LoVo (cell line): ENCODE measurements around the gene ANKRD65.
"Not testable (repeated sequence)": the region's sequence is repeated elsewhere in the genome, so short reads cannot be mapped to it uniquely, and the experiment has no call there.

Source experiments
- DNase-seq: peaks from one replicate; pipeline ENCODE4 v3.0.0-alpha.2; 2016; ENCODE audit warnings: low spot score

Gene ANKRD65

GRCh38 chr1:1430114-1430982 is 9.3 kb upstream of the ANKRD65 start:
- no peak for DNase-seq

DNA sequence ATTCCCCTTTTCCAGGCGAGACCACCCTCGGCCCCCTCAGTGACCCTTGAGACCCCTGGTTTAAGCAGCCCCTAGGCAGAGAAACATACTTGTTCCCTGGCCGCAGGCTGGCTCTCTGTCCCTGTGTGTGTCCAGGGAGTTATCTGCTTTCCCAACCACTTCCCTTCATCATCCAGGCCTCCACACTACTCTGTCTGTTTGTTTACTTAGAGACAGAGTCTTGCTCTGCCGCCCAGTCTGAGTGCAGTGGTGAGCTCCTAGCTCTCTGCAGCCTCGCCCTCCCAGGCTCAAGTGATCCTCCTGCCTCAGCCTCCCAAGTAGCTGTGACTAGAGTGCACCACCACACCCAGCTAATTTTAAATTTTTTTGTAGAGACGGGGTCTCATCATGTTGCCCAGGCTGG is 8.6 kb upstream of the ANKRD65 start:
- no peak for DNase-seq

GRCh38 chr1:1428967-1429366 is 7.9 kb upstream of the ANKRD65 start:
- not testable (repeated sequence) for DNase-seq

DNA sequence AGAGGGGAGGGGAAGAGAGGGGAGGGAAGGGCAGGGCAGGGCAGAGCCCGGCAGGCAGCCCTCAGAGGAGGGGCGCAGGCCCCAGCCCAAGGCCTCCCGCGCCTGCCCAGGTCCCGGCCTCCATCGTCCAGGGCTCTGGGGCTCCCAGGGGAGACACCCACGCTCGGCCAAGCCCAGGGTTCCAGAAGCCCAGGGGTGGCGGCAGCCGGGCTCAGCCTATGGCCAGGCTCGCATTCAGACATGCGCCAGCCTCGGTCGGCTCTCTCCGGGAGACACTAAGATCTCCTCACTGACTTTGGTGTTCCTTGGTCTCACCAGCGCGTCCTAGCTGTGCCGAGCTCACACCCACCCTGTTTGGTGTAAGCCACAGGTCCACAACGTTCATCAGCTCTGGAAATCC is 7.1 kb upstream of the ANKRD65 start:
- DNase-seq = no peak

DNA sequence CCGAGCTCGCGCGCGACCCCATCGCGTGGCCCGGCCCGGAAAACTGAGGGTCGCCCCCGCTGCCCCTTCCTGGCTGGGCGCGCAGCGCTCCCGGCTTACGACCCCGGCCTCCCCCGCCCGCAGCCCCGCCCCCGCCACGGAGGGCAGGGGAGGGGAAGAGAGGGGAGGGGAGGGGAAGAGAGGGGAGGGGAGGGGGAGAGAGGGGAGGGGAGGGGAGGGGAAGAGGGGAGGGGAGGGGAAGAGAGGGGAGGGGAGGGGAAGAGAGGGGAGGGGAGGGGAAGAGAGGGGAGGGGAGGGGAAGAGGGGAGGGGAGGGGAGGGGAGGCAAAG is 6.7 kb upstream of the ANKRD65 start:
- no peak for DNase-seq

DNA sequence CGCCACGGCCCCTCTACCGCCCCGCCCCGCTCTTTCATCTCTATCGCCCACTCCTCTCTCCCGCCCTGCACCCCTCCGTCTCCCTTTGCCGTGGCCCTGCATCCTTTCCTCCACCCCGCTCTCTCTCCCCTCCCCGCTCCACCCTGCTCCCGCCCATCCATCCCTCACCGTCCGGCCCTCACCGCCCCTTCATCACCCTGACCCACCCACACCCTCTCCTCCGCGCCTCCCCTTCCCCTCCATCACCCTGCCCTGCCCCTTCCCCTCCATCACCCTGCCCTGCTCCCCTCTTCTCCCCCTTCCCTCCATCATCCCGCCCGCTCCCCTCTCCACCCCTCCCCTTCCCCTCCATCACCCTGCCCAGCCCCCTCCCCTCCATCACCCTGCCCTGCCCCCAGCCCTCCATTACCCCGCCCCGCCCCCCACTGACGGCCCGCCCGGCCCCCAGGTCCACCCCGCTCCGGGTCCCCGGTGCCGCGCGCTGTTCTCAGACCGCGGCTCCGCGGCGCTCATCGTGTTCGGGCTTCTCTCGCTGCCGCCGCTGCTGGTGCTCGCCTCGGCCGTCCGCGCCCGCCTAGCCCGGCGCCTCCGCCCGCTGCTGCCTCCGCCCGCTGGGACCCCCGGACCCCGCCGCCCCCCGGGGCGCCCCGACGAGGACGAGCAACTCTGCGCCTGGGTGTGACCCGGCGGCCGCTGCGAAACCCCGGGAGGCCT is 6.2 kb upstream of the ANKRD65 start:
- DNase-seq = no peak

- no peak for DNase-seq
Observed at GRCh38 chr1:1426496-1427105, 5.5 kb upstream of the ANKRD65 start.

- DNase-seq = no peak
Observed at GRCh38 chr1:1425753-1426495, 4.8 kb upstream of the ANKRD65 start.

DNA sequence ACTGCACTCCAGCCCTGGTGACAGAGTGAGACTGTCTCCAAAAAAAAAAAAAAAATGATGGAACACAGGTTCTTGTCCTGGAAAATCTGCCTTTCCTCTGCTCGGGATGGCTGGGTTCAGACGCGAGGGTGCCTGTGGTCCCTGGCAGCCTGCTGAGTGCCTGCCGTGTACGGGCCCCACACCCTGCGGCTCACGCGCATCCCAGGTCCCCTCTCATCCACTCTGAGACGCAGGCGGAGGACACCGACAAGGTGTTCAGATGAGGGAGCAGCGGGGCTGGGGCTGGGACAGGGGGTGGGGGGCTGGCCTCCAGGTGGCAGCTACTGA is 4.3 kb upstream of the ANKRD65 start:
- DNase-seq = no peak

DNA sequence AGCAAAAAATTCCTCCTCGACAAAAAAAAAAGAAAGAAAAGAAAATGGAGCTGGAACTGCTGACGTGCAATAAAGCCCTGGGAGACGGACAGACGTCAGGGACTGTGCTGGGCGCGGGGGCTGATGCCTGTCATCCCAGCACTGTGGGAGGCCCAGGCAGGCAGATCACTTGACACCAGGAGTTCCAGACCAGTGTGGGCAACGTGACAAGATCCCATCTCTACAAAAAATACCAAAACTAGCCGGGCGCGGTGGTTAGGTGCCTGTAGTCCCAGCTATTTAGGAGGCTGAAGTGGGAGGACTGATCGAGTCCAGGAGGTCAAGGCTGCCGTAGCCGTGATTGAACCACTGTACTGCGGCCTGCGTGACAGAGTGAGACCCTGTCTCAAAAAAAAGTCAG is 3.6 kb upstream of the ANKRD65 start:
- no peak for DNase-seq

GRCh38 chr1:1423245-1423597 is 2.1 kb upstream of the ANKRD65 start:
- DNase-seq = no peak

GRCh38 chr1:1422465-1423244 is 1.6 kb upstream of the ANKRD65 start:
- DNase-seq = no peak

DNA sequence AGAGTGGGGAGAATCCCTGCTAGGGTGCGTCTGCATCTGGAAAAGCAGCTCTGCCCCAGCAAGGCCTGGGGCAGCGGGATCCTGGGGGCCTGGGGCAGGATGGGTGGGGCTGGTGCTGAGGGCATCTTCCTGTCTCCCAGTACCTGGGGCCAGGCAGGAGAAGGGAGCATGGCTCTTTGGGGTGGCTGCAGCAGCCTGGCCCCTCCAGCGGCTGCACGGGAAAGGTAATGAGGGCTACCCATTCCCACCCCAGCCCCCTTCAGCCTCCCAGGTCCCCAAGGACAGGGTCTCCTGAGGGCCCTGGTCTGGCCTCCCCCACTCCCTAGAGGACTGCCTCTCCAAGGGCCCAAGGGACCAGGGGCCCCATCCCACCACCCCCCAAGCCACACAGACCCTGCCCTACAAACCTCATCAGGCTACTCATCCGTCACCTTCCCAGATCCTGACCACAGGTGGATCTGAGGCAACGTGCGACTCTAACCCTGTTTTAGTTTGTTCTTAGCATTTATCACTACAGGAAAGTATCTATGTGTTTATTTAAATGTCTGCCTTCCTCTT is 910 bp upstream of the ANKRD65 start:
- DNase-seq = no peak

- DNase-seq = no peak
Observed at GRCh38 chr1:1420654-1421141, 378 bp downstream of the ANKRD65 start.

DNA sequence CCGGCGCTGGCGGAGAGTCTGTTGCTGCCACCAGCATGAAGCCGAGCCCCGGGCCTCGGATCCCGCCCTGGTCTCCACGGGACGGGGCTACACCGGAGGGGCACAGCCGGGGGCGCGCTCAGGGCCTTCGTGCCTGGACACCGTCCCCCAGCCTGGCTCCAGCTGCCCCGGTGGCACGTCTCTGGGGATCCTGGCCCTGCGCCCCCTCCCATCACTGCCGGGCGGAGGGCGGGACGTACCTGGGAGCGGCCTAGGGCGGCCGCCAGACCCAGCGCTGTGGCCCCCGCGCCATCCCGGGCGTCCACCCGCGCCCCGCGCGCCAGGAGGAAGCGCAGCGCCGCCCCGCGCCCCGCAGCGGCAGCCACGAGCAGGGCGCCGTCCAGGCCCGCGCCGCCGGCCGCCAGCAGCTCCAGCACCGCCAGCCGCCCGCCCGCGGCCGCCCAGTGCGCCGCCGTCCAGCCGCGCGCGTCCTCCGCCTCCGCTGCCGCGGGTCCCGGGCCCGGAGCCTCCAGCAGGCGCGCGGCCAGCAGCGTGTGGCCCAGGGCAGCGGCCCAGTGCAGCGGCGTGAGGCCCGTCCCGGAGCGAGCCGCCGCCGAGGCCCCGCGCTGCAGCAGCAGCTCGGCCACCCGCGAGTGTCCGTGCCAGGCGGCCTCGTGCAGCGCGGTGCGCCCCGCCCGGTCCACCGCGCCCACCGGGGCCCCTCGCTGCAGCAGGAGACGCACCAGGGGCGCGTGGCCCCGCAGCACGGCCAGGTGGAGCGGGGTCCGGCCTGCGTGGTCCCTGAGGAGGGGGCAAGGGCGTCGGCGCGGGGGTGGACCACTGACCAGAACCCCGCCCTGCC is 1.0 kb downstream of the ANKRD65 start:
- no peak for DNase-seq

DNA sequence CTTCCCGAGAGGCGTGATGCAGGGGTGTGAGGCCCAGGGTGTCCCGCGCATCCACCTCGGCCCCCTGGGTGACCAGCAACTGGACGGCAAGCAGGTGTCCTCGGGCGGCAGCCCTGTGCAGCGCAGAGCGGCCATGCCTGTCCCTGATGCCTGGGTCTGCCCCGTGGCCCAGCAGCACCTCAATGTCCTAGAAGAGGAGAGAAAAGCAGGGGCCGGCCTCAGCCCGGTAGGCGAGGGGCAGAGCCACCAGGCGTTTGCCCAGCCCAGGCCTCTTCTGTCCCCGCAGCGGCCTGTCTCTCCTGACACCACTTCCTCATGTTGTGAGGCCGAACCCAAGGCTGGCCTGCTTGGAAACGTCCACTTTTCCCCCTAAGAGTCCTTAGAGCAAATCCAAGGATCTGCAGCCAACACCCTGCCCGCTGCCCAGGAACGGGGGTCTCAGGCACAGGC is 1.7 kb downstream of the ANKRD65 start:
- no peak for DNase-seq

GRCh38 chr1:1418464-1419362 is 2.4 kb downstream of the ANKRD65 start:
- DNase-seq = no peak

- not testable (repeated sequence) for DNase-seq
Observed at GRCh38 chr1:1417825-1418463, 3.1 kb downstream of the ANKRD65 start.

- DNase-seq = not testable (repeated sequence)
Observed at GRCh38 chr1:1417396-1417795, 3.7 kb downstream of the ANKRD65 start.
